Loucy (cell line): Measurements from ENCODE around the gene GRN.

Experiments used
- H2AFZ ChIP-seq: fragments of 200-600 bp; sonication (generic); 2 replicates; pipeline ENCODE4 v1.6.0; 2016; ENCODE audit warnings: antibody characterized with exemption, mild to moderate bottlenecking, low read length, moderate library complexity
- H3F3A ChIP-seq: fragments of 200-600 bp; 2 replicates; pipeline ENCODE4 v1.6.0; 2016; ENCODE audit warnings: antibody characterized with exemption, low read depth, mild to moderate bottlenecking
- H3K27me3 ChIP-seq: fragments of 200-600 bp; sonication (generic); 2 replicates; pipeline ENCODE4 v1.6.1; 2014; ENCODE audit warnings: low read length, mild to moderate bottlenecking; ENCODE audit not compliant: insufficient read depth, poor library complexity, severe bottlenecking
- H3K36me3 ChIP-seq: fragments of 200-600 bp; sonication (generic); 2 replicates; pipeline ENCODE4 v1.6.1; 2016; ENCODE audit warnings: low read length; ENCODE audit not compliant: insufficient read depth
- H3K4me1 ChIP-seq: fragments of 200-600 bp; sonication (generic); 2 replicates; pipeline ENCODE4 v1.5.1; 2014; ENCODE audit warnings: low read length, mild to moderate bottlenecking; ENCODE audit not compliant: insufficient read depth, poor library complexity, severe bottlenecking
- H3K4me2 ChIP-seq: fragments of 200-600 bp; sonication (generic); 2 replicates; pipeline ENCODE4 v1.6.0; 2014; ENCODE audit warnings: antibody characterized with exemption, low read length, low read depth, mild to moderate bottlenecking; ENCODE audit not compliant: poor library complexity, severe bottlenecking
- H3K4me3 ChIP-seq: fragments of 200-600 bp; sonication (generic); 2 replicates; pipeline ENCODE4 v1.5.1; 2014; ENCODE audit warnings: low read length, mild to moderate bottlenecking, mixed read lengths; ENCODE audit not compliant: poor library complexity, severe bottlenecking
- H3K79me2 ChIP-seq: fragments of 200-600 bp; sonication (generic); 2 replicates; pipeline ENCODE4 v1.6.1; 2014; ENCODE audit warnings: low read length; ENCODE audit not compliant: insufficient read depth
- H3K9ac ChIP-seq: fragments of 200-600 bp; sonication (generic); 2 replicates; pipeline ENCODE4 v1.6.0; 2014; ENCODE audit warnings: mild to moderate bottlenecking, low read depth, low read length, moderate library complexity; ENCODE audit not compliant: poor library complexity, severe bottlenecking
- H3K9me2 ChIP-seq: fragments of 200-600 bp; sonication (generic); replicated peaks from 2 replicates; pipeline ENCODE4 v1.6.1; 2016; ENCODE audit warnings: low read depth, low read length, mixed read lengths
- H3K9me3 ChIP-seq: fragments of 200-600 bp; sonication (generic); 2 replicates; pipeline ENCODE4 v1.6.1; 2014; ENCODE audit warnings: mild to moderate bottlenecking, antibody characterized with exemption, low read length, low read depth; ENCODE audit not compliant: insufficient read depth
- H4K20me1 ChIP-seq: fragments of 200-600 bp; sonication (generic); 2 replicates; pipeline ENCODE4 v1.6.0; 2014; ENCODE audit warnings: antibody characterized with exemption, low read length, mild to moderate bottlenecking; ENCODE audit not compliant: insufficient read depth, poor library complexity, severe bottlenecking
- CTCF ChIP-seq: fragments of 200-600 bp; sonication (generic); conservative IDR thresholded peaks from 2 replicates; pipeline ENCODE4 v1.5.1; 2014; ENCODE audit warnings: mild to moderate bottlenecking, antibody characterized with exemption, low read length
- EZH2phosphoT487 ChIP-seq: fragments of 200-600 bp; IDR thresholded peaks from 2 replicates; pipeline ENCODE4 v1.6.1; 2018; ENCODE audit warnings: antibody characterized with exemption, mild to moderate bottlenecking, moderate library complexity, borderline replicate concordance

GRN gene

GRCh38 chr17:44311562-44312181 is 33.4 kb upstream of the GRN start:
- H3K9me3 ChIP-seq = no peaks in the 10 kb centered on the region
- no peaks in the 10 kb centered on the region for H3K27me3 ChIP-seq
- no peaks in the 10 kb centered on the region for H3F3A ChIP-seq
- no peak overlapping the region for H2AFZ ChIP-seq
- H3K4me2 ChIP-seq = no peak overlapping the region
- H4K20me1 ChIP-seq = no peaks in the 10 kb centered on the region
- H3K79me2 ChIP-seq = no peaks in the 10 kb centered on the region
- H3K36me3 ChIP-seq = no peaks in the 10 kb centered on the region
- H3K9me2 ChIP-seq = no peaks in the 10 kb centered on the region
- H3K9ac ChIP-seq = no peak overlapping the region
- no peak overlapping the region for H3K4me3 ChIP-seq
- no peak for TF ChIP-seq CTCF
- no peak for TF ChIP-seq EZH2phosphoT487
- peaks cover 7% of the 10 kb centered on the region for H3K4me1 ChIP-seq

GRCh38 chr17:44312396-44313104 is 32.6 kb upstream of the GRN start:
- Histone ChIP-seq H3K4me2 (no peak overlapping the region), H3K9ac (no peak overlapping the region), H2AFZ (no peak overlapping the region), H3K36me3 (no peaks in the 10 kb centered on the region), H3F3A (no peaks in the 10 kb centered on the region), H4K20me1 (no peaks in the 10 kb centered on the region), H3K9me2 (no peaks in the 10 kb centered on the region), H3K4me1 (peaks cover 7% of the 10 kb centered on the region), H3K27me3 (no peaks in the 10 kb centered on the region), H3K9me3 (no peaks in the 10 kb centered on the region), H3K4me3 (no peak overlapping the region), H3K79me2 (no peaks in the 10 kb centered on the region)
- no peak for TF ChIP-seq CTCF
- TF ChIP-seq EZH2phosphoT487 = no peak

- Histone ChIP-seq H3K4me2 (no peak overlapping the region), H3K9me2 (no peaks in the 10 kb centered on the region), H3K4me3 (no peak overlapping the region), H3K9me3 (no peaks in the 10 kb centered on the region), H2AFZ (no peak overlapping the region), H3F3A (no peaks in the 10 kb centered on the region), H3K79me2 (no peaks in the 10 kb centered on the region), H3K36me3 (no peaks in the 10 kb centered on the region), H3K27me3 (no peaks in the 10 kb centered on the region), H3K9ac (no peak overlapping the region), H3K4me1 (peaks cover 2% of the 10 kb centered on the region), H4K20me1 (no peaks in the 10 kb centered on the region)
- TF ChIP-seq CTCF (no peak), EZH2phosphoT487 (no peak)
These were observed 31.1 kb upstream of the GRN start for GRCh38 chr17:44314031-44314430.
